ENCODE results near the gene ADAM12. TPM values are rescaled to one million over a fixed set of nuclear protein-coding genes. Genes with fewer than 3 reads are reported as not detected.

The ADAM12 gene
- polyA plus RNA-seq, 3 donors: 0.05 TPM; not detected in 2

GRCh38 chr10:126102636-126103035 is 285.6 kb downstream of the ADAM12 start:
- H3K9me3 ChIP-seq (replicated peaks in 1 of 2; ENCODE audit: control insufficient read depth in 1 of 2, insufficient read depth in 1 of 2, low read length in 2 of 2): no peaks in the 10 kb centered on the region
- peaks cover 0 to 2% (median 0%) of the 10 kb centered on the region in 7 donors for H3K9me3 Mint-ChIP-seq
- no peak overlapping the region for H3K4me2 ChIP-seq (replicated peaks; ENCODE audit: extremely low read depth, low read length, poor library complexity, severe bottlenecking)
- H3K36me3 Mint-ChIP-seq: no peaks in the 10 kb centered on the region
- H3K4me3 Mint-ChIP-seq: no peak overlapping the region
- H3K4me3 ChIP-seq (replicated peaks in 1 of 3; ENCODE audit: low read depth in 2 of 3, low read length in 3 of 3): no peak overlapping the region
- DNase-seq: no peak
- H3K79me2 ChIP-seq (ENCODE audit: insufficient read depth, low read length): no peaks in the 10 kb centered on the region
- no peaks in the 10 kb centered on the region for H4K20me1 ChIP-seq (ENCODE audit: insufficient read depth, low read length)
- no peak overlapping the region for H2AFZ ChIP-seq (ENCODE audit: insufficient read depth, low read depth, low read length, poor library complexity, severe bottlenecking)
- H3K4me1 Mint-ChIP-seq: peaks cover 37% of the 10 kb centered on the region
- no peak overlapping the region for H3K27ac Mint-ChIP-seq
- H3K36me3 ChIP-seq (replicated peaks in 1 of 2; ENCODE audit: control insufficient read depth in 1 of 2, insufficient read depth in 2 of 2, low read length in 2 of 2): no peaks in the 10 kb centered on the region
- no peak overlapping the region for H3K9ac ChIP-seq (ENCODE audit: insufficient read depth, low read length, poor library complexity, severe bottlenecking)
- intact Hi-C loops (cut with micrococcal nuclease): no loop called here
- H3K27me3 Mint-ChIP-seq (ENCODE audit: low read depth in 3 of 3): peaks cover 0 to 2% (median 1%) of the 10 kb centered on the region in 3 donors
- no peaks in the 10 kb centered on the region for H3K27me3 ChIP-seq (ENCODE audit: control insufficient read depth in 2 of 2, insufficient read depth in 2 of 2, low read length in 2 of 2)
- no peak for TF ChIP-seq CTCF (IDR thresholded peaks at IDR 0.05)
- 98% methylated on average over 6 of the region's 9 CpGs for WGBS (ENCODE audit: insufficient coverage)
- H3K4me1 ChIP-seq (ENCODE audit: control insufficient read depth in 1 of 2, insufficient read depth in 2 of 2, low read length in 2 of 2): peaks cover 28 to 30% of the 10 kb centered on the region in 2 donors
- no peak overlapping the region for H3K27ac ChIP-seq (ENCODE audit: low read depth in 1 of 2, low read length in 2 of 2)

- WGBS (ENCODE audit: insufficient coverage): 8% methylated on average over 2 of the region's 4 CpGs
- H3K4me3 ChIP-seq (replicated peaks in 1 of 3; ENCODE audit: low read depth in 2 of 3, low read length in 3 of 3): no peak overlapping the region
- intact Hi-C loops (cut with micrococcal nuclease): no loop called here
Observed at GRCh38 chr10:126101736-126102135, 286.5 kb downstream of the ADAM12 start.

More at GRCh38 chr10:126101736-126102135, 286.5 kb downstream of the ADAM12 start:
- Histone ChIP-seq H3K4me2 (replicated peaks; ENCODE audit: extremely low read depth, low read length, poor library complexity, severe bottlenecking) (peak overlapping the region; percentile 13), H3K4me1 (ENCODE audit: control insufficient read depth in 1 of 2, insufficient read depth in 2 of 2, low read length in 2 of 2) (peaks cover 28 to 30% of the 10 kb centered on the region in 2 donors), H4K20me1 (ENCODE audit: insufficient read depth, low read length) (no peaks in the 10 kb centered on the region), H3K27me3 (ENCODE audit: control insufficient read depth in 2 of 2, insufficient read depth in 2 of 2, low read length in 2 of 2) (no peaks in the 10 kb centered on the region), H3K36me3 (replicated peaks in 1 of 2; ENCODE audit: control insufficient read depth in 1 of 2, insufficient read depth in 2 of 2, low read length in 2 of 2) (no peaks in the 10 kb centered on the region), H2AFZ (ENCODE audit: insufficient read depth, low read depth, low read length, poor library complexity, severe bottlenecking) (no peak overlapping the region), H3K27ac (ENCODE audit: low read depth in 1 of 2, low read length in 2 of 2) (no peak overlapping the region), H3K9me3 (replicated peaks in 1 of 2; ENCODE audit: control insufficient read depth in 1 of 2, insufficient read depth in 1 of 2, low read length in 2 of 2) (no peaks in the 10 kb centered on the region), H3K9ac (ENCODE audit: insufficient read depth, low read length, poor library complexity, severe bottlenecking) (no peak overlapping the region), H3K79me2 (ENCODE audit: insufficient read depth, low read length) (no peaks in the 10 kb centered on the region)
- H3K4me3 Mint-ChIP-seq: no peak overlapping the region
- DNase-seq: peak; percentile 57 to 63 (median 62)
- peaks cover 0 to 2% (median 0%) of the 10 kb centered on the region in 7 donors for H3K9me3 Mint-ChIP-seq
- H3K27ac Mint-ChIP-seq: peak overlapping the region in 6 of 7 donors; percentile 17 to 57 (median 23)
- peaks cover 37% of the 10 kb centered on the region for H3K4me1 Mint-ChIP-seq
- peaks cover 0 to 2% (median 1%) of the 10 kb centered on the region in 3 donors for H3K27me3 Mint-ChIP-seq (ENCODE audit: low read depth in 3 of 3)
- TF ChIP-seq CTCF (IDR thresholded peaks at IDR 0.05): no peak
- no peaks in the 10 kb centered on the region for H3K36me3 Mint-ChIP-seq
